DOHH2 (cell line): ENCODE results near the gene CDY2B.
"Not testable (repeated sequence)": the region's sequence is repeated elsewhere in the genome, so short reads cannot be mapped to it uniquely, and the experiment has no call there.

Experiments used
- CTCF ChIP-seq: fragments of 200-600 bp; sonication (generic); IDR thresholded peaks from one replicate; pipeline ENCODE4 v1.5.1; 2014; ENCODE audit warnings: antibody characterized with exemption, mild to moderate bottlenecking, low read depth, low read length; ENCODE audit not compliant: poor library complexity, severe bottlenecking
- EZH2phosphoT487 ChIP-seq: fragments of 200-600 bp; sonication (generic); IDR thresholded peaks from 2 replicates; pipeline ENCODE4 v1.6.1; 2017; ENCODE audit warnings: borderline replicate concordance, mild to moderate bottlenecking, antibody characterized with exemption, low read length, moderate library complexity, mixed read lengths

GRCh38 chrY:17849131-17849530 lies 30.9 kb downstream of the CDY2B start:
- not testable (repeated sequence) for TF ChIP-seq CTCF, EZH2phosphoT487
